ENCODE measurements around the gene PLP2.

The PLP2 gene

DNA sequence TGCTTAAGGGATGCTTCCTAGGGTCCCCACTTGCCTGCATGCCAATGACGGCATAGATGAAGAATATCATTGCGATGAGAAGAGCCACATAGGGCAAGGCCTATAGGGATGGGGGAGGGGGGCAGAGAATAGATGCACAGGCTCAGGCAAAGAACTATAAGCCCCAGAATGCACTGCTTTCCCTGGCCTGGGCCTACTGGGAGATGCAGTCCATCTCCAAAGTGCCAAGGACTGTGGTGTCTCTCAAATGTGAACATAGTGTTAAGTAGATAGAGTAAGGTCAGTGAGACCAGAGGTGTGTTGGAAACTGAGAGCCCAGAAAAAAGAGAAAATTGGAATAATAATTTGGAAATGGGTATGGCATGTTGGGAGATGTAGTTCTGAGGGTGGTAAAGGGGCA is 40.5 kb downstream of the PLP2 start:
- DNase-seq = no peak

DNA sequence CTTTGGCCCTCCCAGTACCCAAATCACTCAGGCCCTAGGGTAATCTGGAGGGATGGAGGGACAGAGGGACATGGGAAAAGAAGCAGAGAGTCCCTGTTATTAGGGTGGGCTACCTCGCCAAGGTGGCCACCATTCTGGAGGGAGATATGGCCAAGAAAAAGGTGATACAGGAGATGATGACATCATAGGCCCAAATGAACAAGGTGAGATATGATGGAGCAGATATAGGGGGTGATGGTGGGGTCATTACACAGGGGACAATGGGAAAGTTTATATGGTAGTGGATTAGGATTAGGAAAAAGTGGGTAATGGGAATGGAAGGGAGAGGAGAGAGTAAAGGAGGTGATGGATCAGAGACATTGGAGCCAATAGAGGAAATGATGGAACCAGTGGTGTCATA is 41.2 kb downstream of the PLP2 start:
- DNase-seq = no peak

DNA sequence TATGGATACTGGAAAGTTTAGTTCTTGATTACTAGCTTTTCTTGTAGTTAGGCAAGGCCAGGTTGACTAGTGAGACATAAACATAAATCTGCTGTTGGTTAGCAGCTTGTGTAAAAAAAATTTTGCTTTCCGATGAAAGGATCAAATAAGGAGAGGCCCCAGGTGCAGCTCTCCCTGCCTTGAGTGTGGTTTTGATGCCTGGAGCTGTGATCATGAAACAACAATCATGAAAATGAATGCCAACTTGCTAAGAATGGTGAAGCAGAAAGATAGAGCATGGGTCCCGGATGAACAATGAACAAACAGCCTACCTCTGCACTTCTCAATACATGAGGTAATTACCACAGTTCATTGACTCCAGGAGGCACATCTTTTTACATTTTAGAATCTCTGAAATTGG is 42.7 kb downstream of the PLP2 start:
- no peak for DNase-seq

DNA sequence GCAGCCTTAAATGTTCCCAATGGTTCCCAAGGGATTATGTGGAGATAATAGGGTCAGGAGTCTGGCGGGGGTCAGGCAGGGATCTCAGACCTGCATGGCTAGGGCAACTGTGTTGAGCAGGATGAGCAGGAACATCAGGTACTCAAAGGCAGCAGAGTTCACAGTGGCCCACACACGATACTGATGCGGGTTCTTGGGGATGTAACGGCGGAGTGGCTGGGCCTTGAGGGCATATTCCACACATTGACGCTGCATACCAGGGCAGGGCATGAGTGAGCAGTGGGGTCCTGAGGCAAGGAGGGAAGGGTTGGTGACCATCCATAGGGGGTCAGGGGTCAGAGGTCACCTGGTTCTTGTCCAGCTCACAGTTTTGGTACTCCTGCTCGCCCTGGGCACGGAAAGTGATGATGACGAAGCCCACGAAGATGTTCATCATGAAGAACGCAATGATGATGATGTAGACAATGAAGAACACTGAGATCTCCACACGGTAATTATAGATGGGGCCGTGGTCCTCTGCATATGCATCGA is 43.4 kb downstream of the PLP2 start:
- no peak for DNase-seq

DNA sequence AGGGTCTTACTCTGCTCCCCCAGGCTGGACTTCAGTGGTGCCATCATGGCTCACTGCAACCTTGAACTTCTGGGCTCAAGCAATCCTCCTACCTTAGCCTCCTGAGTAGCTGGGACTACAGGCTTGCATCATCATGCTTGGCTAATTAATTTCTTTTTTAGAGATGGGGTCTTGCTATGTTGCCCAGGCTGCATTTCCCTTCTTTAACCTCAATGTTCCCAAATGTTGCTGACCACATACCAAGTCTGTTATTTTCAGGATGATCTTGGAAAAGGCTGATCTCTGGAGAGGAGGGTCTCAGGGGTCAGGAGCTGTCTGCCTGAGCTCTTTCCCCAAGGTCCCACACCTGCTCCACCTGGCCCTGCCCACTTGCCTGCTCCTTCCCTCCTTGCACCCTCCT is 48.4 kb downstream of the PLP2 start:
- DNase-seq = no peak

DNA sequence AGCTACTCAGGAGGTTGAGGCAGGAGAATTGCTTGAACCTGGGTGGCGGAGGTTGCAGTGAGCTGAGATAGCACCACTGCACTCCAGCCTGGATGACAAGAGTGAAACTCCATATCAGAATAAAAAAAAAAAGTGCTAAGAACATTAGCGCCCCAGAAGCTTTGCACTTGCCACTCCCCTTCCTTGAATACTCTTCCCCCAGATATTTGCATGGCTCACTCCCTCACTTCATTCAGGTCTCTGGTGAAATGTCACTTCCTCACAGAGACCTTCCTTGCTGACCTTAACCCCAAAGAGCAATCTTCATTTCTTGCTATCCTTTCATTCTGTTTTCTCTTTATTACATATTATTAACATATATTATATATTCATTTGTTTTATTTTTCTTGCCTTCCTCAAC is 50.2 kb downstream of the PLP2 start:
- no peak for DNase-seq

Data from SHP77 treated with DMSO at 0.1 percent for 48 hours (cell line).